Caco-2 (cell line): ENCODE results near the gene ADNP2. TPM values are rescaled to one million over a fixed set of nuclear protein-coding genes. Genes with fewer than 3 reads are reported as not detected.

ENCODE experiments used
- BruUV-seq: library from RNA; stranded (reverse); fragments of 400-500 nt; replicated peaks from 2 replicates; lab custom pipeline; 2021; lab: Mats Ljungman, UMichigan
- CTCF ChIA-PET: fragments of 300-600 bp; sonication (Branson Sonifier 250); formaldehyde crosslinking; loops from one replicate; lab custom pipeline; 2022; ENCODE audit warnings: antibody characterized with exemption; lab: Charles Lee
- POLR2A ChIA-PET: fragments of 300-600 bp; sonication (Branson Sonifier 250); formaldehyde crosslinking; loops from one replicate; lab custom pipeline; 2022; ENCODE audit warnings: antibody characterized with exemption; lab: Charles Lee
- DNase-seq, 2 experiments: peaks; one replicate each; pipeline versions ENCODE4 v3.0.0 to v3.0.0-alpha.2; 2020 to 2022
- H3K27me3 ChIP-seq: replicated peaks from 2 replicates; pipeline ENCODE4 v1.6.0; 2011; ENCODE audit warnings: low read length; ENCODE audit not compliant: control insufficient read depth, insufficient read depth
- H3K36me3 ChIP-seq: 2 replicates; pipeline ENCODE4 v1.5.1; 2011; ENCODE audit warnings: low read length; ENCODE audit not compliant: control insufficient read depth, insufficient read depth
- H3K4me1 ChIP-seq: fragments of 250-450 bp; sonication (Bioruptor Pico); 2 replicates; pipeline ENCODE4 v1.5.1; 2020; ENCODE audit warnings: mild to moderate bottlenecking
- H3K4me3 ChIP-seq: 2 replicates; pipeline ENCODE4 v1.5.1; 2011; ENCODE audit warnings: low read depth, mild to moderate bottlenecking, control low read depth, low read length
- H3K9me3 ChIP-seq: fragments of 250-450 bp; sonication (Bioruptor Pico); 2 replicates; pipeline ENCODE4 v1.5.1; 2020; ENCODE audit warnings: mild to moderate bottlenecking, moderate library complexity
- H3K27ac Mint-ChIP-seq: one replicate; pipeline ENCODE4 v1.8.0; 2022; ENCODE audit warnings: mixed read lengths; ENCODE audit not compliant: unreplicated experiment
- H3K27me3 Mint-ChIP-seq: one replicate; pipeline ENCODE4 v1.8.0; 2022; ENCODE audit warnings: mixed read lengths; ENCODE audit not compliant: insufficient read depth, unreplicated experiment
- H3K36me3 Mint-ChIP-seq: one replicate; pipeline ENCODE4 v1.8.0; 2022; ENCODE audit warnings: mild to moderate bottlenecking, mixed read lengths; ENCODE audit not compliant: insufficient read depth, unreplicated experiment
- H3K4me1 Mint-ChIP-seq: one replicate; pipeline ENCODE4 v1.8.0; 2022; ENCODE audit warnings: low read depth, mixed read lengths; ENCODE audit not compliant: unreplicated experiment
- H3K4me3 Mint-ChIP-seq: one replicate; pipeline ENCODE4 v1.8.0; 2022; ENCODE audit warnings: mild to moderate bottlenecking, moderate library complexity, mixed read lengths; ENCODE audit not compliant: unreplicated experiment
- H3K9me3 Mint-ChIP-seq: one replicate; pipeline ENCODE4 v1.8.0; 2022; ENCODE audit warnings: mixed read lengths; ENCODE audit not compliant: unreplicated experiment
- intact Hi-C: fragments of 100-400 bp; cut with micrococcal nuclease; formaldehyde crosslinking; loops from one replicate; pipeline ENCODE4 v1.10.0; 2022; ENCODE audit not compliant: unreplicated experiment
- total RNA-seq: library from RNA; stranded (reverse); gene quantifications from 2 replicates; pipeline ENCODE4 v1.2.3, GENCODE V29; 2022
- TF ChIP-seq, protein P1 (sequence below), 2 experiments: fragments of 200-600 bp in 1 of 2; IDR thresholded peaks; 1 replicate in 1 of 2; 2 replicates in 1 of 2; pipeline versions ENCODE4 v1.5.1 to v1.8.0; 2011 to 2022; ENCODE audit warnings: antibody characterized with exemption in 1 of 2, control low read depth in 1 of 2, inconsistent platforms in 1 of 2, low read depth in 1 of 2, low read length in 1 of 2, mild to moderate bottlenecking in 1 of 2, moderate library complexity in 1 of 2; ENCODE audit not compliant: insufficient read depth in 1 of 2, severe bottlenecking in 1 of 2, unreplicated experiment in 1 of 2

The ADNP2 gene
- total RNA-seq, 1 experiment from 2014 or later, result 22.1 TPM

DNA sequence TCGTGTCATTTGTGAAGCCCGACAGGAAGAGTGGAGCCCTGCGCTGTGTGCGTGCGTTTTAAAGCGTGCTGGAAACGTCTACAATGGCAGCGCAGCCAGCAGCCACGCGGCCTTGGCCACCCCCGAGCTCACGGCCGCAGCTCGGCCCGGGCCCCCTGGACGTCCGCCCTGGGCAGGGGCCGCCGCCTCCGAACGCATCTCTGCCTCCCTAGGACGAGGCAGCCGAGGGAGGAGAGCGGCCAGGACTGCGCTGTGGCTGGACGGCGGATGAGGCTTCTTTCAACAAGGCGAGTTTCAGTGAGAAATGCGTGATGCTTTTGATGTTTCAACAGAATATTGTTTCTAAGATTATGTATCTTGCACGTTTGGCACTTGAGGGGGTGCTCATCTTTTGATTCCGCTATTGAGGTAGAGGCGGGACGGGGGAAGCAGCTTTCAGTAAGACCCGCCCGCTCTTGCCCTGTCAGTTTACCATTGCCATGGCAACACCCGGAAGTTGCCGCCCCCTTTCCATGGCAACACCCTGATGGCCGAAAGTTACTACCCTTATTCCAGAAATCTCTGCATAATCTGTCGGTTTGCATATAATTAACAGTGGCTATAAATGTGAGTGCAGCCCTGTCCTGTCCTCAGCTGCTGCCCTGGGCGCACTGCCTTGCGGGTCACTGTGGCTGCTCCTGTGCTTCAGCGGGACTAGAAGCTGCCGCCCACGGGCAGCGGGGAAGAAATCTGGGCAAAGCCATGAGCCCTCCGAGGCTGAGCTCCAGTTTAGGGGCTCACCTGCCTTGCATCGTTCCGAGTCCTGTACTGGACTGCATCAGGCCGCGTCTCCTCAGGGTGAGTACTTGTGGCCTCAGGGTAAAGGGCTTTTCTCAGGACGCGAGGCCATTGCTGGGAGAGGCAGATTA is 38.6 kb downstream of the ADNP2 start:
- no peaks in the 10 kb centered on the region for H3K4me1 ChIP-seq
- DNase-seq, result peak; percentile 78 to 85
- intact Hi-C loops, result loop anchor here (10.0 kb wide), 1 partner anchor 113 kb away; the partner anchor contains the start of gene RBFA
- TF ChIP-seq, protein P1, sequence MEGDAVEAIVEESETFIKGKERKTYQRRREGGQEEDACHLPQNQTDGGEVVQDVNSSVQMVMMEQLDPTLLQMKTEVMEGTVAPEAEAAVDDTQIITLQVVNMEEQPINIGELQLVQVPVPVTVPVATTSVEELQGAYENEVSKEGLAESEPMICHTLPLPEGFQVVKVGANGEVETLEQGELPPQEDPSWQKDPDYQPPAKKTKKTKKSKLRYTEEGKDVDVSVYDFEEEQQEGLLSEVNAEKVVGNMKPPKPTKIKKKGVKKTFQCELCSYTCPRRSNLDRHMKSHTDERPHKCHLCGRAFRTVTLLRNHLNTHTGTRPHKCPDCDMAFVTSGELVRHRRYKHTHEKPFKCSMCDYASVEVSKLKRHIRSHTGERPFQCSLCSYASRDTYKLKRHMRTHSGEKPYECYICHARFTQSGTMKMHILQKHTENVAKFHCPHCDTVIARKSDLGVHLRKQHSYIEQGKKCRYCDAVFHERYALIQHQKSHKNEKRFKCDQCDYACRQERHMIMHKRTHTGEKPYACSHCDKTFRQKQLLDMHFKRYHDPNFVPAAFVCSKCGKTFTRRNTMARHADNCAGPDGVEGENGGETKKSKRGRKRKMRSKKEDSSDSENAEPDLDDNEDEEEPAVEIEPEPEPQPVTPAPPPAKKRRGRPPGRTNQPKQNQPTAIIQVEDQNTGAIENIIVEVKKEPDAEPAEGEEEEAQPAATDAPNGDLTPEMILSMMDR (IDR thresholded peaks at IDR 0.05; ENCODE audit: insufficient read depth in 1 of 2, low read depth in 1 of 2, low read length in 1 of 2, severe bottlenecking in 1 of 2, unreplicated experiment in 1 of 2), result no peak
- Mint-ChIP-seq H3K27me3 (no peaks in the 10 kb centered on the region), H3K36me3 (peaks cover 12% of the 10 kb centered on the region), H3K4me1 (no peaks in the 10 kb centered on the region), H3K9me3 (no peaks in the 10 kb centered on the region), H3K4me3 (peak overlapping the region; percentile 81), H3K27ac (peak overlapping the region; percentile 50)
- H3K4me3 ChIP-seq, result peak overlapping the region; percentile 54
- H3K27me3 ChIP-seq, result no peaks in the 10 kb centered on the region
- H3K36me3 ChIP-seq, result no peaks in the 10 kb centered on the region
- POLR2A ChIA-PET, result interaction anchor here (0.5 to 1.3 kb wide), 4 partner anchors 39 to 198 kb away, joined by 3 to 4 read pairs (median 3); partner anchors contain the start of genes ADNP2 and HSBP1L1
- CTCF ChIA-PET, result no interaction called here
- H3K9me3 ChIP-seq, result no peaks in the 10 kb centered on the region
- no TSS peak for BruUV-seq

DNA sequence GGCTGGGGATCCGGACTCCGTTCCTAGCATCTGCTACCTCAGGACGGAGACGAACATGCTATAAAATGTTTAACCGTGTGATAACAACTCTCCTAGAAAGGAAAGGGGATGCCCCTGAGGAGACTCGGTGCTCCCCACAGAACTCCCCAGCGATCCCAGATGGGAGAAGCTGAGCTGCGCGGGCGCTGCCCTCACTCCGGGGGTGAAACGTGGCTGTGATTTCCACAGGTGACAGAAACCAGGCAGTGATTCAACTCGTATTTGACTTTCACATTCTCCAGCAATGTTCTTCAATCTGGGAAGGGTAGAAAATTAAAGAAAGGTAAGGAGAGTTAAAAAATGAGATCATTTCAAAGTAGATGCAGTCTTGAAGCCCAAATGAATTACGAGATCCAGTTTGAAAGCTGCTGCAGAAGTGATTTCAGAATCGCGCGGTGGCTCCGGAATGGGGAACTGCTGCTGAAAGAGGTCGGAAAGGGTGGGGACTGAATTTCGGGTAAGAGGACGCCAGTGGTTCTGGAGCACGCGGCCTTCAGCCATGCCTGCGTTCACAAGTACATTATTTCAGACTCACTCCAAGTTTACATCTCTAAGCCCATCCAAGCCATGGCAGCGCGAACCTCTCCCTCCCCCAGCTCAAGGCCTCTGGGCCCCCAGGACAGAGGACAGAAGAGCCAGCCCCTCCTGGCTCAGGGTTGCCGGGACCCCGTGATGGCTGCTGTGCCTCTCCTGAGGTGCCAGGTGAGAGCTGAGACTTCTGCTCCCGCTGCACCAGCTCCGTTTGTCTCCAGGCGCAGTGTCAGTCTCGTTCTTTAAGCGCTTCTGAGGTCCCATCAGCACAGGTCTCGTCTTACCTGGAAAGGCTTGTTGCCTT is 39.5 kb downstream of the ADNP2 start:
- peaks cover 12% of the 10 kb centered on the region for H3K36me3 Mint-ChIP-seq
- peak overlapping the region; percentile 81 for H3K4me3 Mint-ChIP-seq
- intact Hi-C loops, result loop anchor here (10.0 kb wide), 1 partner anchor 114 kb away; the partner anchor contains the start of gene RBFA
- TF ChIP-seq, protein P1 (IDR thresholded peaks at IDR 0.05; ENCODE audit: insufficient read depth in 1 of 2, low read depth in 1 of 2, low read length in 1 of 2, severe bottlenecking in 1 of 2, unreplicated experiment in 1 of 2), result no peak
- no peaks in the 10 kb centered on the region for H3K27me3 Mint-ChIP-seq
- H3K27ac Mint-ChIP-seq, result peak overlapping the region; percentile 50
- H3K4me1 Mint-ChIP-seq, result no peaks in the 10 kb centered on the region
- Histone ChIP-seq H3K27me3 (no peaks in the 10 kb centered on the region), H3K4me3 (peak overlapping the region; percentile 54), H3K36me3 (no peaks in the 10 kb centered on the region), H3K4me1 (no peaks in the 10 kb centered on the region), H3K9me3 (no peaks in the 10 kb centered on the region)
- ChIA-PET POLR2A (interaction anchor here (0.5 to 1.3 kb wide), 5 partner anchors 40 to 199 kb away, joined by 3 to 6 read pairs (median 3); partner anchors contain the start of genes ADNP2, HSBP1L1 and RBFA), CTCF (no interaction called here)
- TSS peak; percentile 66 for BruUV-seq
- no peaks in the 10 kb centered on the region for H3K9me3 Mint-ChIP-seq
- peak in 1 of 2 experiments; percentile 5 for DNase-seq

DNA sequence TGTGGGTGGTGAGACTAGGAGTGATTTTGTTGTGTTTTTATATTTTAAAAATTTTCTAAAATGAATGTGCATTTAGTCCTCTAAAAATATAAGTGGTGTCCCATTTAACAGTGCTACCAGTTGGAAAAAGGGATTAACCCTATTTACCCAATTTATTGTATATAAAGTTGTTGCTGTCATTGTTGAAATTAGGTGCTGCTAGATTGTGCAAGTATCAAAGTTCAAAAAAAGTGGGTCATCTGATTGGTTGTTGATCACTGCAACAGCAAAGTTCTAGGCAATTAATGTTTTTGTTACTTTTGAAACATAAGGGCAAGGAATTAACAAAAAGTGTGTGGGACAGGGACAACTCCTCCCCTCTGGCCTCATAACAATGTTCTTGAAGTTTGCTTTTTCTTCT is 40.6 kb downstream of the ADNP2 start:
- intact Hi-C loops, result loop anchor here (10.0 kb wide), 1 partner anchor 115 kb away; the partner anchor contains the start of gene RBFA
- Mint-ChIP-seq H3K4me1 (no peaks in the 10 kb centered on the region), H3K9me3 (no peaks in the 10 kb centered on the region), H3K36me3 (peaks cover 12% of the 10 kb centered on the region), H3K4me3 (no peak overlapping the region), H3K27ac (no peak overlapping the region), H3K27me3 (no peaks in the 10 kb centered on the region)
- H3K4me3 ChIP-seq, result no peak overlapping the region
- no peaks in the 10 kb centered on the region for H3K4me1 ChIP-seq
- CTCF ChIA-PET, result no interaction called here
- POLR2A ChIA-PET, result no interaction called here
- DNase-seq, result no peak
- H3K36me3 ChIP-seq, result no peaks in the 10 kb centered on the region
- TF ChIP-seq, protein P1 (IDR thresholded peaks at IDR 0.05; ENCODE audit: insufficient read depth in 1 of 2, low read depth in 1 of 2, low read length in 1 of 2, severe bottlenecking in 1 of 2, unreplicated experiment in 1 of 2), result no peak
- H3K9me3 ChIP-seq, result no peaks in the 10 kb centered on the region
- BruUV-seq, result no TSS peak
- H3K27me3 ChIP-seq, result no peaks in the 10 kb centered on the region
